Mucosa of descending colon (tissue), 3 donors: ENCODE results near the gene SIGMAR1. TPM values are rescaled to one million over a fixed set of nuclear protein-coding genes. Genes with fewer than 3 reads are reported as not detected.

Source experiments
- ATAC-seq: fragments of 200-7000 bp; cut with Tn5 transposase; one replicate; pipeline ENCODE4 v1.9.1; 2020; ENCODE audit warnings: mild to moderate bottlenecking, moderate library complexity
- DNase-seq, 3 donors: peaks; one replicate each; pipeline ENCODE4 v3.0.0-alpha.2; 2020
- H3K36me3 ChIP-seq: fragments of 200-600 bp; one replicate; pipeline ENCODE4 v1.8.0; 2021; ENCODE audit warnings: low read depth, mild to moderate bottlenecking
- H3K4me1 ChIP-seq: fragments of 200-600 bp; one replicate; pipeline ENCODE4 v1.8.0; 2021; ENCODE audit warnings: low read depth, mild to moderate bottlenecking
- H3K4me3 ChIP-seq: fragments of 200-600 bp; one replicate; pipeline ENCODE4 v1.8.0; 2021; ENCODE audit warnings: mild to moderate bottlenecking
- H3K9me3 ChIP-seq: fragments of 200-600 bp; one replicate; pipeline ENCODE4 v1.8.0; 2021; ENCODE audit warnings: mild to moderate bottlenecking
- CTCF ChIP-seq: fragments of 200-600 bp; IDR thresholded peaks from one replicate; pipeline ENCODE4 v1.8.0; 2022; ENCODE audit warnings: antibody characterized with exemption, mild to moderate bottlenecking
- intact Hi-C, 2 donors: fragments of 100-400 bp; cut with DNase I in 1 of 2; cut with micrococcal nuclease in 1 of 2; formaldehyde crosslinking; loops; one replicate each; pipeline versions ENCODE4 v1.11.0 to v1.11.1; 2022; cut with DNase I, micrococcal nuclease
- total RNA-seq, 3 donors: library from RNA; stranded (reverse); fragmentation: NEBNext Ultra II Directional in 2 of 3; extraction: Animal tissue kit (Norgen Biotek cat#: 25700) in 2 of 3; gene quantifications; one replicate each; pipeline versions ENCODE4 v1.2.1 to v1.2.4, GENCODE V29; 2021 to 2023
- donor health status: DM: no; HTN: no; CAD: no; lungs with moderate emphysema.
- donor health status: DM: no; HTN: no; CAD: no.
- donor health status: DM: no; HTN: yes; CAD: no.

The SIGMAR1 gene
- total RNA-seq, 3 donors from 2014 or later: 48.1 to 59.8 (median 49.6) TPM

- ATAC-seq (no peak), DNase-seq (no peak)
- H3K4me3 ChIP-seq: no peak overlapping the region
- H3K36me3 ChIP-seq: no peaks in the 10 kb centered on the region
- H3K9me3 ChIP-seq: no peaks in the 10 kb centered on the region
- H3K4me1 ChIP-seq: peaks cover 20% of the 10 kb centered on the region
- TF ChIP-seq CTCF: no peak
- intact Hi-C loops: no loop called here
These were observed 2.9 kb downstream of the SIGMAR1 start for GRCh38 chr9:34634551-34635248.

- Histone ChIP-seq H3K4me1 (peaks cover 24% of the 10 kb centered on the region), H3K36me3 (no peaks in the 10 kb centered on the region), H3K4me3 (no peak overlapping the region), H3K9me3 (no peaks in the 10 kb centered on the region)
- intact Hi-C loops: no loop called here
- ATAC-seq: peak; percentile 35
- peak in 2 of 3 donors; percentile 71 to 79 for DNase-seq
- TF ChIP-seq CTCF: peak; percentile 83
These were observed 3.6 kb downstream of the SIGMAR1 start for GRCh38 chr9:34633851-34634550.

GRCh38 chr9:34633166-34633565, 4.4 kb downstream of the SIGMAR1 start:
- ATAC-seq (no peak), DNase-seq (no peak)
- H3K4me3 ChIP-seq: no peak overlapping the region
- TF ChIP-seq CTCF: no peak
- intact Hi-C loops: no loop called here
- peaks cover 32% of the 10 kb centered on the region for H3K4me1 ChIP-seq
- no peaks in the 10 kb centered on the region for H3K9me3 ChIP-seq
- H3K36me3 ChIP-seq: no peaks in the 10 kb centered on the region

GRCh38 chr9:34630402-34631154, 7.0 kb downstream of the SIGMAR1 start:
- DNase-seq (no peak), ATAC-seq (peak; percentile 47)
- Histone ChIP-seq H3K4me3 (no peak overlapping the region), H3K36me3 (no peaks in the 10 kb centered on the region), H3K9me3 (no peaks in the 10 kb centered on the region), H3K4me1 (peaks cover 23% of the 10 kb centered on the region)
- TF ChIP-seq CTCF: no peak
- intact Hi-C loops: no loop called here

GRCh38 chr9:34629491-34629808, 8.1 kb downstream of the SIGMAR1 start:
- no peak overlapping the region for H3K4me3 ChIP-seq
- no peak for DNase-seq
- intact Hi-C loops: no loop called here
- no peak for ATAC-seq
- H3K36me3 ChIP-seq: no peaks in the 10 kb centered on the region
- H3K4me1 ChIP-seq: peaks cover 23% of the 10 kb centered on the region
- TF ChIP-seq CTCF: no peak
- H3K9me3 ChIP-seq: no peaks in the 10 kb centered on the region
